GM21447 (cell line): Measurements from ENCODE around the gene TRIP13.
A peak's percentile ranks its signal among the peaks of the same experiment; 100 is the strongest.
"Not testable (repeated sequence)": the region's sequence is repeated elsewhere in the genome, so short reads cannot be mapped to it uniquely, and the experiment has no call there.

Source experiments
- ATAC-seq: cut with Tn5 transposase; IDR thresholded peaks from one replicate; pipeline ENCODE4 v1.9.1; 2021; ENCODE audit not compliant: unreplicated experiment

Gene TRIP13

GRCh38 chr5:889075-889710 is 3.5 kb upstream of the TRIP13 start:
- ATAC-seq = no peak

DNA sequence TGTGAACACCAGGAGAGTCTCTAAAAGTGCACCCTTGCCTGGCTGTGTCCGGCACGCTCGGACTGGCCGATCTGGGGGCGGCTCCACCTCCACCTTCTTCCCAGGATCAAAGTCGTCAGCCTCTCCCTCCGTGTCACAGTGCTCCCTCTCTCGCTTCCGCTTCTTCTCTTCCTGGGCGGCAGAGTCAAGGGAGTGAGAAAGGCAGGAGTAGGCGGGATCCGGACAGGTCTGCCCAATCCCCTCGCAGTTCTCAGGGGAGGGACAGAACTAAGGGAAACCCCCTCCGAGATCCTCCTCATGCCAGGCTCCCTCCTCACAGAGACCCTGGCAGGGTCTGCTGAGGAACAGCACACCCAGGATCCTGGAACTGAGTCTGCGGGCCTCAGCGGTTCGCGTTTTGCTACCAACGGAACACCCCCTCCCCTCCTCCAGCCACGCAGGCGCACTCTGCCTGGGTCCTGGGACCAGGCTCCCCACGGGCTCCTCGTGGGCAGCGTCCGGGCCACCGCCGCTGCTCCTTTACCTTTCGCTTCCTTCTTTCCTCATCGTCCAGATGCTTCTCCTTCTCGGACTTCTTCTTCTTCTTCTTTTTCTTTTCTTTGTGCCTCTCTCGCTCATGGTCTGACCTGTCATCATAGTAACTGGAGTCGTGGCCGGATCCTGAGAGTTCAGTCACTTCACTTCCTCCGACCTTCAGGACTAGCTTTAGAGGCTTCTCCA is 1.4 kb upstream of the TRIP13 start:
- ATAC-seq = no peak

DNA sequence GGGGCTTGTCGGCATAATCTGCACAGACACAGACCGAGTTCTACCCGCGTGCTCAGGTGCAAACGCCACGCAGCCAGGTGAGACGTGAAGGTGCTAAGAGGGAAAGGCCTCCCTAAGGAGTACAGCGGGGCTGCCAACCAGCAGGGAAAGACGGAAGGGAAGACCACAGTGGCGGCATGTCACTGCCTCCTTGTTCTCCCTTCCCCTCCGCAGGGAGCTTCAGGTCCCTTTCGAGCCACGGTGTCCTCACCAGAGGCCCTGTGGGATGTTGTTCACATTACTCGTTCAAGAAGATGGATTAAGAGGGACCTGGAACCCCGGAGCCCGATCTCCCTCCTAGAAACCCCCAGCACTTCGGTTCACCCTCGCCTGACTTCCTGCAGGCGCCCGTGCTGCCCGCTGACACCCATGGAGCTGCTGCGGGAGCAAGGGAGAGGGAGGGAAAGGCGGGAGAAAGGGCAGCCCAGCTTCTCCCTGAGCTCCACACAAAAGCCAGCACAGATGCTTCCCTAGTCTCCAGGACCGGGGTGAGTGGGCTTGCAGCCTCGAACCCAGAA is 769 bp upstream of the TRIP13 start:
- peak; percentile 14 for ATAC-seq

GRCh38 chr5:893137-893506 is 438 bp downstream of the TRIP13 start:
- peak; percentile 27 for ATAC-seq

DNA sequence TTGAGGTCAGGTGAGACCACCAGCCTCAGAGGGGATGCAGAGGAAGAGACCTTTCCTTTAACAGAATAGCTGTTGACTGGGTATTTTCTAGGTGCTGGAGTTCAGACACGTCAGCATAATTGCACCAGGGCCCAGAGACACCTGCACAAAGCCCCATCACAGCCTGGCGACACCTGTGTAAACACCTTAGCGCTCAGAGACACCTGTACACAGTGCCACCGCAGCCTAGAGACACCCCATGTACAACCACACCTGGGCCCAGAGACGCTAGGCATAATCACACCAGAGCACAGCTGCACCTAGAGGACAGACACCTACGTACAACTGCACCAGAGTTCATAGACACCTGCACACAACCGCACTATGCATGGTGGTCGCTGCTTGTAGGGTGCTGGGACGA is 1.0 kb downstream of the TRIP13 start:
- no peak for ATAC-seq

GRCh38 chr5:900781-901180 is 8.1 kb downstream of the TRIP13 start:
- no peak for ATAC-seq

GRCh38 chr5:902129-902916 is 9.6 kb downstream of the TRIP13 start:
- ATAC-seq = no peak

- no peak for ATAC-seq
Observed at GRCh38 chr5:903756-904096, 11.0 kb downstream of the TRIP13 start.

DNA sequence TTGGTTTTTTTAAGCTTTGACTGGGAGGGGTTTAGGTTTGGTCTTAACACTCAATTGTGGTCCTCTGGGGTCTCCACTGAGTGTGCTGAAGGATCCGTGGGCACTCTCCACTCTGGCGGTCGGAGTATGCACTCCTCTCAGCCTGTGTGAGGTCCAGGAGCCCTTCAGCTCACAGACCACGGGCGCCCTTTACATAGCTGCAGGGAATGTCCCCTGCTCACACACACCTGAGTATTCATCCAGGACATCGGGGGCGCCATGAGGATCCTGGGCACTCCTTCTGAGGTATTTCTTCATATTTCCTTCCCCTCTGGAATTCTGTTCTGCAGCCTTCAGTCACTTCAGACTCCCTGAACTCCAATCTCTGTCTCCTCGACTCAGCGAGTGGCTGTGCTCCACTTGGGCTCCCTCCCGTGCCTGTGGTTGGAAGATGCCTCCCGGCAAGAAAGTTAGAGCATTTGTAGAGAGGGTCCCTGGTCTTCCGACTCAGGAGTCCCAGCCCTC is 12.5 kb downstream of the TRIP13 start:
- ATAC-seq = no peak

DNA sequence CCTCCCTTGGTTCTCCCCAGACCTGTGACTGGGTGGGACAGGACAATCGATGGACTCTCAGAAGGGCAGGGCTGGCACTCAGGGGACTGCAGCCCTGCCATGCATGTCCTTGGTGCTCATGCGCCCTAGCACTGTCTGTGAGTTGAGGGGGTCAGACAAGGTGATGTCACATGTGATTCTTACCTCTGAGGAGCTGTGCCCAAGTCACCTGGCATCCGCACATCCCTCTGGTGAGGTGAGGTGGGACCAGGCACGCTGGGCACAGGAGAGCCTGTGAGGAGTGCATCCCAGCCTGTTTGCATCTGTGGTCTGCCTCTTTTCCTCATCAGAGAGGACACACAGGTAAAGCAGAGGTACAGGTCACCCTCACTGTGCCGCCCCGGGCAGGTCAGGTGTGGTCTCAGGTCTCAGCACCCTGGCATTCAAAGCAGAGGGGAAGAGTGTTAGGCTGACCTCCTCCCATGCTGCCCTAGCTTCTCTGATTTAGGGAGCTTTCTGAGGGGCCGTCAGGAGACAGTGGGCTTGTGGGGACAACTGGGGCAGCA is 14.8 kb downstream of the TRIP13 start:
- ATAC-seq = no peak

- ATAC-seq = no peak
Observed at GRCh38 chr5:908172-908571, 15.5 kb downstream of the TRIP13 start.

- no peak for ATAC-seq
Observed at GRCh38 chr5:909086-909485, 16.4 kb downstream of the TRIP13 start.

DNA sequence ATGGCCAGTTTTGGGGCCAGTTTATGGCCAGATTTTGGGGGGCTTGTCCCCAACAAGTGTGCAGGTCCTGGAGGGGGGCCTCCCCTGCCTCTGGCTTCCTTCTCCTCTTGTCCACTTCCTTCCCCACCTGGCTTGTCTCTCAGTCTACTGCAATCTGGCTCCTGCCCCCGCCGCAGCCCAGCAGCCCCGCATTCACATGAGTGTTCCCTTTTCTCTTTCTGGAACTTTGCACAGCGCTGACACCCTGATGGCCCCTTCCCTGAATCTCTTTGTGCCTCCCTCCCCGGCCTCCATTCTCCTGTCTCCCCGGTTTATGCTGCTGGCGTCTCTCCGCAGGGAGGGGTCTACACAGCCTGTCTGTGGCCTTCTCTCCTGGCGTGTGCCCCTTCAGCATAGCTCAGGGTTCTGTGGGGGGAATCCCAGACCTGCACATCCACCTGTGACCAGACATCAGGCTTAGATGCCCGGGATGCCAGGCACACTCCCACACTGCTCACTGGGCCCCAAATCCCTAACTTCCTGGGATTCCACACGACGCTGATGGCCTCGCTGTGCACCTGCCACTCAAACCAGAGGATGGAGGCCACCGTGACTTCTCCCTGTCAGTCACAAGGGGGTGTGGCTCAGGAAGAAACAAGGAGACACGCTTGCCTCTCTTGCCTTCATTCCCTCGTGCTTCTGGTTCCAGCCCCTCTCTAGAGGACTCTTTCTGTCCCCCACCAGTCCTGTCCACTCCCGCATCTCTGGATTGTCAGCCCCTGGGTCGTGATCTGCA is 17.5 kb downstream of the TRIP13 start:
- ATAC-seq = no peak

- no peak for ATAC-seq
Observed at GRCh38 chr5:910769-911160, 18.1 kb downstream of the TRIP13 start.

GRCh38 chr5:911601-912000 is 18.9 kb downstream of the TRIP13 start:
- ATAC-seq = no peak

GRCh38 chr5:912280-913091 is 19.8 kb downstream of the TRIP13 start:
- ATAC-seq = no peak

GRCh38 chr5:914174-914573 is 21.5 kb downstream of the TRIP13 start:
- ATAC-seq = no peak

- ATAC-seq = no peak
Observed at GRCh38 chr5:914612-915011, 21.9 kb downstream of the TRIP13 start.

DNA sequence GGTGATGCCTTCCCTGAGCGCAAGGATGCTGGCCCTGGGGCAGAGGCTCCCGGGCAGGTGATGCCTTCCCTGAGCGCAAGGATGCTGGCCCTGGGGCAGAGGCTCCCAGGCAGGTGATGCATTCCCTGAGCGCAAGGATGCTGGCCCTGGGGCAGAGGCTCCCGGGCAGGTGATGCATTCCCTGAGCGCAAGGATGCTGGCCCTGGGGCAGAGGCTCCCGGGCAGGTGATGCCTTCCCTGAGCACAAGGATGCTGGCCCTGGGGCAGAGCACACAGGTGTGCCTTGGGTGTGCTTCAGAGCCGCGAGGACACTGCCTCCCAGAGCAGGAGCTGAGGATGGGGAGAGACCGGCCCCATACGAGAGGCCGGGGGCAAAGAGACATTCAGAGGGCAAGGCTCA is 22.7 kb downstream of the TRIP13 start:
- ATAC-seq = not testable (repeated sequence)

GRCh38 chr5:915946-916345 is 23.3 kb downstream of the TRIP13 start:
- no peak for ATAC-seq
